Thyroid gland (tissue), 4 donors: Measurements from ENCODE around the gene PDF. TPM values are rescaled to one million over a fixed set of nuclear protein-coding genes. Genes with fewer than 3 reads are reported as not detected.

Source experiments
- DNase-seq, 2 donors: peaks; one replicate each; pipeline ENCODE4 v3.0.0-alpha.2; 2019
- H3K27ac ChIP-seq, 3 donors: fragments of 200-600 bp; sonication (generic); 1 replicate in 2 of 3; 2 replicates in 1 of 3; pipeline ENCODE4 v1.5.1; 2016 to 2019; ENCODE audit warnings: mild to moderate bottlenecking in 1 of 3, moderate library complexity in 1 of 3
- H3K27me3 ChIP-seq: fragments of 200-600 bp; sonication (generic); one replicate; pipeline ENCODE4 v1.5.1; 2019
- H3K36me3 ChIP-seq, 2 donors: fragments of 200-600 bp; sonication (generic); one replicate each; pipeline ENCODE4 v1.5.1; 2016 to 2019
- H3K4me1 ChIP-seq, 2 donors: fragments of 200-600 bp; sonication (generic); one replicate each; pipeline ENCODE4 v1.5.1; 2017 to 2019
- H3K4me3 ChIP-seq, 3 donors: fragments of 200-600 bp; sonication (generic); replicated peaks in 1 of 3; 1 replicate in 2 of 3; 2 replicates in 1 of 3; pipeline ENCODE4 v1.5.1; 2016; ENCODE audit warnings: mild to moderate bottlenecking in 1 of 3
- H3K9me3 ChIP-seq: fragments of 200-600 bp; sonication (generic); one replicate; pipeline ENCODE4 v1.5.1; 2017
- CTCF ChIP-seq, 6 experiments: fragments of 200-600 bp in 3 of 6; fragments of 450-650 bp in 3 of 6; sonication (generic) in 3 of 6; IDR thresholded peaks; one replicate each; pipeline ENCODE4 v1.5.1; 2016 to 2019; ENCODE audit warnings: antibody characterized with exemption in 6 of 6, mild to moderate bottlenecking in 2 of 6, inconsistent platforms in 1 of 6, moderate library complexity in 1 of 6
- POLR2A ChIP-seq, 2 donors: fragments of 450-650 bp; IDR thresholded peaks; one replicate each; pipeline ENCODE4 v1.6.1; 2017; ENCODE audit warnings: antibody characterized with exemption in 2 of 2, mild to moderate bottlenecking in 2 of 2, moderate library complexity in 1 of 2
- WGBS, 2 donors: methylation state at CpG; one replicate each; pipeline ENCODE4 v1.1.5; 2017; 5-methylcytosine and 5-hydroxymethylcytosine counted together
- intact Hi-C: fragments of 100-400 bp; cut with DNase I; formaldehyde crosslinking; loops from one replicate; pipeline ENCODE4 v1.15.1; 2023
- total RNA-seq, 4 donors: library from RNA; depleted of rRNA; stranded (reverse); fragments of >200 nt; gene quantifications; one replicate each; pipeline ENCODE4 v1.2.3, GENCODE V29; 2016

PDF gene
- total RNA-seq, 4 donors from 2014 or later = 35.2 to 57.0 (median 51.0) TPM

- Histone ChIP-seq H3K27me3 (no peaks in the 10 kb centered on the region), H3K4me1 (peaks cover 0 to 2% of the 10 kb centered on the region in 2 donors), H3K4me3 (no peak overlapping the region), H3K9me3 (no peaks in the 10 kb centered on the region), H3K36me3 (peaks cover 67 to 76% of the 10 kb centered on the region in 2 donors), H3K27ac (no peak overlapping the region)
- DNase-seq = no peak
- 95 to 96% methylated on average over 28 of the region's 30 CpGs for WGBS, 2 donors
- intact Hi-C loops = no loop called here
- TF ChIP-seq CTCF (IDR thresholded peaks at IDR 0.05) (no peak), POLR2A (IDR thresholded peaks at IDR 0.05) (no peak)
Measured at GRCh38 chr16:69318177-69318910, 12.0 kb downstream of the PDF start.

DNA sequence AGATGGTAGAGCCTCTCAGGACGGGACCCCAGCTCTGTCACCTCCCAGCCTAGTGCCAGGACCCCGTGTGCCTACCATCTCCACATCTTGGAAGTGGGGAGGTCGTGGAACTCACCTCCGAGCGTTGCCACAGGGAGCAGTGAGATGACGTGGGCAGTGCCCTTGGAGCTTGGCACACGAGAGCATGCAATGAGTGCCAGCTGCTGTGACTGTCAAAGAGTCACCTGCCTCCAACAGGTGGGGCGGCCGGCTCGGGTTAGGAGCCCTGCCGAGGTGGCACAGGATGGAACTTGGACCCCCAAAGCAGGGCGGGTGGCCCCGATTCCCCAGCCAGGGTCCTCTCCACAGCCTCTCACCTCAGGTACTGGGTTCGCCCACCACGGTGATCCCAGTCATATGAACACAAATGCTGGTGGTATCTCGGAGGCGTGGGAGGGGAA lies 13.8 kb downstream of the PDF start:
- no peak for DNase-seq
- intact Hi-C loops = no loop called here
- Histone ChIP-seq H3K9me3 (no peaks in the 10 kb centered on the region), H3K36me3 (peaks cover 50 to 59% of the 10 kb centered on the region in 2 donors), H3K4me1 (peaks cover 10 to 14% of the 10 kb centered on the region in 2 donors), H3K27me3 (no peaks in the 10 kb centered on the region), H3K27ac (no peak overlapping the region), H3K4me3 (no peak overlapping the region)
- WGBS, 2 donors = 98% methylated on average over 7 to 8 of the region's 17 CpGs
- TF ChIP-seq POLR2A (IDR thresholded peaks at IDR 0.05) (no peak), CTCF (IDR thresholded peaks at IDR 0.05) (no peak)

DNA sequence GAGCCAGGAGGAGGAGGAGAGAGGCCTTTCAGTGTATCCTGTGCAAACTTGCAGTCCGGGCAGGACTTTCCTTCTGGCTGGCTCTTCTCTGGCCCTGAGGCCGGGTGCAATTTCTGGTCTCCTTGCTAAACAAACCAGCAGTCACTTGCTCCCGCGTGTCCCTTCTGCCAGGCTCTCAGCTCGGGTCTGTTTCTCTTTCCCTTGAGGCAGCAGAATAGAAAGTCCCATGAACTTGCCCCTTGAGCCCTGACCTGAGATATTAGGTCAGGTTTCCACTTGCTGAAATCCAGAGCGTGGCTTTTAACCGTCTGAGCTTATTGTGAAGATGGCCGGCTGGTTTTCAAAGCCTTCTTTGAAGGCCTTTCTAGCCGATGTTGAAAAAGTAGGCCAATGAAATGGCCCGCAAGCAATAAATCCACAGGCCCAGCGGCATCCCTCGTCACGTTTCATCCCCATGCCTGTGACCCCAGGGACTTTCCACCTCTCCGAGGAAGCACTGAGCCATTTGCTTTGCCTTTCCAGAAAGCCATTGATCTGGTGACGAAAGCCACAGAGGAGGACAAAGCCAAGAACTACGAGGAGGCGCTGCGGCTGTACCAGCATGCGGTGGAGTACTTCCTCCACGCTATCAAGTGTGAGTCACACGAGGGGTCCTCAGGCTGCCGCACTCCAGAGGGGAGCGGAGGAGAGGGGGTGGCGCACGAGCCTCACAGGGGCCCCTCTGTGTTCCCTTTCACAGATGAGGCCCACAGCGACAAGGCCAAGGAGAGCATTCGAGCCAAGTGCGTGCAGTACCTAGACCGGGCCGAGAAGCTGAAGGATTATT lies 14.7 kb downstream of the PDF start:
- no peak for DNase-seq

DNA sequence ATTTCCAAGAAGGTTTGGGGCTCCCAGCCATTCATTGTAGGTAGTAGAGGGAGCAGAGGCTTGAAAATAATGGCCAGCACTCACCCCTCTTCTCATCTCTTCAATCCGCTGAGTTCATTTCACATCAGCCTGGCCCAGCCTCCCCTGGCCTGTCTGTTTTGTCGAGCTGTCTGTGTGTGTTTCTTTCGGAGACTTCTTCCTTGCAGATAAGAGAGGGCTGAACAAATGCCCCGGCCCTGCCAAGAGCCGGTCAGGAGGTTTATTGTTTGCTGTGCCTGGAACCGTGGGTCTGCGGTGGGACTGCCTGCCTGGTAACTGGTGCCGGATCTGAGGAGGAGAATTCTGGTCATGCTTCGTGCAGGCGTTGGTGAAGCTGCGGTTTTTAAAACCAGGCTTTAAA lies 15.9 kb downstream of the PDF start:
- no peak for TF ChIP-seq POLR2A (IDR thresholded peaks at IDR 0.05)
- Histone ChIP-seq H3K36me3 (peaks cover 30 to 38% of the 10 kb centered on the region in 2 donors), H3K27ac (no peak overlapping the region), H3K9me3 (no peaks in the 10 kb centered on the region), H3K4me3 (no peak overlapping the region), H3K4me1 (peaks cover 13 to 20% of the 10 kb centered on the region in 2 donors), H3K27me3 (no peaks in the 10 kb centered on the region)
- no peak for DNase-seq
- WGBS, 2 donors = 91 to 94% methylated on average over 11 of the region's 11 CpGs
- intact Hi-C loops = no loop called here

More for the DNA sequence above, 14.7 kb downstream of the PDF start:
- Histone ChIP-seq H3K4me3 (no peak overlapping the region), H3K27me3 (no peaks in the 10 kb centered on the region), H3K4me1 (peaks cover 10 to 15% of the 10 kb centered on the region in 2 donors), H3K27ac (no peak overlapping the region), H3K9me3 (no peaks in the 10 kb centered on the region), H3K36me3 (peaks cover 41 to 50% of the 10 kb centered on the region in 2 donors)
- 89 to 91% methylated on average over 30 of the region's 30 CpGs for WGBS, 2 donors
- intact Hi-C loops = no loop called here
- TF ChIP-seq POLR2A (IDR thresholded peaks at IDR 0.05) (no peak), CTCF (IDR thresholded peaks at IDR 0.05) (no peak)

DNA sequence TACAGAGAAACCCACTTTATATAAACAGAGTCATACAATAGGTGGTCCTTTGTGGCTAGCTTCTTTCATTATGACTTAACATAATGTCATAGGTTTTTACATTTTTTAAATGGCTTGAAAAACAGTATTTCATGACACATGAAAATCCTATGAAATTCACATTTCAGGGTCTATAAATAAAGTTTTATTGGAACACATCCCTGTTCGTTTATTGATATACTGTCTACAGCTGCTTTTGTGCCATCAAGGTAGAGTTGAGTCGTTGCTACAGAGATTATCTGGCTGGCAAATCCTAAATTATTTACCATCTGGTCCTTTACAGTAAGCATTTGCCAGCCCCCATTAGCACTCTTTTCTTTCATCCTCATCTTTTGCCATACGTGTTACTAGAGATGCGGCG lies 16.9 kb downstream of the PDF start:
- Histone ChIP-seq H3K36me3 (peaks cover 19 to 27% of the 10 kb centered on the region in 2 donors), H3K9me3 (no peaks in the 10 kb centered on the region), H3K27me3 (no peaks in the 10 kb centered on the region), H3K4me3 (no peak overlapping the region), H3K4me1 (peaks cover 13 to 26% of the 10 kb centered on the region in 2 donors), H3K27ac (no peak overlapping the region)
- no peak for DNase-seq
- no peak for TF ChIP-seq CTCF (IDR thresholded peaks at IDR 0.05)
- TF ChIP-seq POLR2A (IDR thresholded peaks at IDR 0.05) = no peak
- WGBS, 2 donors = 97 to 99% methylated on average over 5 of the region's 5 CpGs
- intact Hi-C loops = no loop called here
